Muscle layer of duodenum (tissue), 2 donors: ENCODE data around the gene LDB3.
A peak's percentile ranks its signal among the peaks of the same experiment; 100 is the strongest.

Experiments
- H3K27ac ChIP-seq: one replicate; pipeline ENCODE4 v1.7.0; 2013; ENCODE audit warnings: mild to moderate bottlenecking, low read length
- H3K27me3 ChIP-seq: one replicate; pipeline ENCODE4 v1.7.0; 2013; ENCODE audit warnings: low read depth, mild to moderate bottlenecking, control low read depth, low read length
- H3K36me3 ChIP-seq, 2 donors: one replicate each; pipeline ENCODE4 v1.7.0; 2013; ENCODE audit warnings: low read length in 2 of 2, control low read depth in 1 of 2, mild to moderate bottlenecking in 1 of 2; ENCODE audit not compliant: insufficient read depth in 2 of 2, control insufficient read depth in 1 of 2
- H3K4me1 ChIP-seq, 2 donors: one replicate each; pipeline ENCODE4 v1.7.0; 2013; ENCODE audit warnings: low read length in 2 of 2, mild to moderate bottlenecking in 2 of 2, control low read depth in 1 of 2, moderate library complexity in 1 of 2; ENCODE audit not compliant: insufficient read depth in 2 of 2, control insufficient read depth in 1 of 2
- H3K4me3 ChIP-seq, 2 donors: one replicate each; pipeline ENCODE4 v1.7.0; 2013; ENCODE audit warnings: low read length in 2 of 2, low read depth in 1 of 2, mild to moderate bottlenecking in 1 of 2
- H3K9me3 ChIP-seq, 2 donors: one replicate each; pipeline ENCODE4 v1.7.0; 2013; ENCODE audit warnings: low read length in 2 of 2, control low read depth in 1 of 2, mild to moderate bottlenecking in 1 of 2; ENCODE audit not compliant: control insufficient read depth in 1 of 2
- donor health status: healthy.

The LDB3 gene

GRCh38 chr10:86681047-86681446 is 12.7 kb downstream of the LDB3 start:
- Histone ChIP-seq H3K4me1 (peaks cover 0 to 46% of the 10 kb centered on the region in 2 donors), H3K27ac (no peak overlapping the region), H3K27me3 (no peaks in the 10 kb centered on the region), H3K9me3 (no peaks in the 10 kb centered on the region), H3K4me3 (no peak overlapping the region), H3K36me3 (no peaks in the 10 kb centered on the region)

GRCh38 chr10:86681722-86682386 is 13.5 kb downstream of the LDB3 start:
- H3K27me3 ChIP-seq = no peaks in the 10 kb centered on the region
- H3K4me3 ChIP-seq = no peak overlapping the region
- H3K27ac ChIP-seq = no peak overlapping the region
- H3K36me3 ChIP-seq = no peaks in the 10 kb centered on the region
- H3K4me1 ChIP-seq = peaks cover 0 to 46% of the 10 kb centered on the region in 2 donors
- H3K9me3 ChIP-seq = no peaks in the 10 kb centered on the region

GRCh38 chr10:86682675-86683074 is 14.4 kb downstream of the LDB3 start:
- H3K4me1 ChIP-seq = peaks cover 0 to 52% of the 10 kb centered on the region in 2 donors
- H3K27ac ChIP-seq = no peak overlapping the region
- no peaks in the 10 kb centered on the region for H3K27me3 ChIP-seq
- H3K9me3 ChIP-seq = no peaks in the 10 kb centered on the region
- H3K4me3 ChIP-seq = no peak overlapping the region
- no peaks in the 10 kb centered on the region for H3K36me3 ChIP-seq

- H3K27ac ChIP-seq = no peak overlapping the region
- H3K9me3 ChIP-seq = no peaks in the 10 kb centered on the region
- no peaks in the 10 kb centered on the region for H3K27me3 ChIP-seq
- no peak overlapping the region for H3K4me3 ChIP-seq
- H3K36me3 ChIP-seq = no peaks in the 10 kb centered on the region
- H3K4me1 ChIP-seq = peaks cover 6 to 64% of the 10 kb centered on the region in 2 donors
Measured at GRCh38 chr10:86684331-86685097, 16.2 kb downstream of the LDB3 start.

- H3K27me3 ChIP-seq = no peaks in the 10 kb centered on the region
- no peaks in the 10 kb centered on the region for H3K9me3 ChIP-seq
- H3K27ac ChIP-seq = peak overlapping the region; percentile 16
- H3K4me3 ChIP-seq = no peak overlapping the region
- H3K36me3 ChIP-seq = no peaks in the 10 kb centered on the region
- H3K4me1 ChIP-seq = peaks cover 6 to 64% of the 10 kb centered on the region in 2 donors
Measured at GRCh38 chr10:86685416-86685815, 17.1 kb downstream of the LDB3 start.

GRCh38 chr10:86685893-86686632 is 17.8 kb downstream of the LDB3 start:
- no peaks in the 10 kb centered on the region for H3K36me3 ChIP-seq
- H3K4me3 ChIP-seq = no peak overlapping the region
- H3K9me3 ChIP-seq = no peaks in the 10 kb centered on the region
- peaks cover 6 to 58% of the 10 kb centered on the region in 2 donors for H3K4me1 ChIP-seq
- H3K27me3 ChIP-seq = no peaks in the 10 kb centered on the region
- no peak overlapping the region for H3K27ac ChIP-seq

GRCh38 chr10:86686972-86687371 is 18.7 kb downstream of the LDB3 start:
- no peak overlapping the region for H3K4me3 ChIP-seq
- peaks cover 6 to 50% of the 10 kb centered on the region in 2 donors for H3K4me1 ChIP-seq
- peak overlapping the region; percentile 86 for H3K27ac ChIP-seq
- H3K9me3 ChIP-seq = no peaks in the 10 kb centered on the region
- H3K36me3 ChIP-seq = no peaks in the 10 kb centered on the region
- no peaks in the 10 kb centered on the region for H3K27me3 ChIP-seq

GRCh38 chr10:86687750-86688149 is 19.4 kb downstream of the LDB3 start:
- Histone ChIP-seq H3K4me1 (peaks cover 6 to 46% of the 10 kb centered on the region in 2 donors), H3K27me3 (no peaks in the 10 kb centered on the region), H3K27ac (peak overlapping the region; percentile 86), H3K9me3 (no peaks in the 10 kb centered on the region), H3K4me3 (no peak overlapping the region), H3K36me3 (no peaks in the 10 kb centered on the region)

GRCh38 chr10:86688398-86688921 is 20.1 kb downstream of the LDB3 start:
- Histone ChIP-seq H3K4me1 (peaks cover 6 to 45% of the 10 kb centered on the region in 2 donors), H3K36me3 (no peaks in the 10 kb centered on the region), H3K27ac (no peak overlapping the region), H3K9me3 (no peaks in the 10 kb centered on the region), H3K4me3 (no peak overlapping the region), H3K27me3 (no peaks in the 10 kb centered on the region)

GRCh38 chr10:86689146-86689545 is 20.8 kb downstream of the LDB3 start:
- no peak overlapping the region for H3K27ac ChIP-seq

GRCh38 chr10:86690231-86690630 is 21.9 kb downstream of the LDB3 start:
- H3K27me3 ChIP-seq = no peaks in the 10 kb centered on the region
- no peak overlapping the region for H3K27ac ChIP-seq
- peaks cover 10 to 32% of the 10 kb centered on the region in 2 donors for H3K4me1 ChIP-seq
- H3K9me3 ChIP-seq = no peaks in the 10 kb centered on the region
- peaks cover 0 to 4% of the 10 kb centered on the region in 2 donors for H3K36me3 ChIP-seq
- H3K4me3 ChIP-seq = no peak overlapping the region

More at GRCh38 chr10:86689146-86689545, 20.8 kb downstream of the LDB3 start:
- H3K27me3 ChIP-seq = no peaks in the 10 kb centered on the region
- H3K36me3 ChIP-seq = no peaks in the 10 kb centered on the region
- H3K4me1 ChIP-seq = peaks cover 10 to 43% of the 10 kb centered on the region in 2 donors
- no peak overlapping the region for H3K4me3 ChIP-seq
- H3K9me3 ChIP-seq = no peaks in the 10 kb centered on the region
